Endothelial cell of umbilical vein (primary cell): Measurements from ENCODE around the gene CMTM3. TPM values are rescaled to one million over a fixed set of nuclear protein-coding genes. Genes with fewer than 3 reads are reported as not detected.

Source experiments
- BruUV-seq: library from RNA; stranded (reverse); fragments of 400-500 nt; replicated peaks from 2 replicates; lab custom pipeline; 2021; lab: Mats Ljungman, UMichigan
- CTCF ChIA-PET: fragments of 300-600, 350-600 bp; sonication (Branson Sonifier 250); formaldehyde crosslinking; loops from one replicate; lab custom pipeline; 2021; ENCODE audit warnings: antibody characterized with exemption, inconsistent platforms; lab: Charles Lee
- POLR2A ChIA-PET: fragments of 300-600, 350-600 bp; sonication (Branson Sonifier 250); formaldehyde crosslinking; loops from one replicate; lab custom pipeline; 2021; ENCODE audit warnings: antibody characterized with exemption, inconsistent platforms; lab: Charles Lee
- DNase-seq: peaks from one replicate; pipeline ENCODE4 v3.0.0-alpha.2; 2011; ENCODE audit warnings: low read depth, low spot score
- FAIRE-seq: peaks from 2 replicates; lab custom pipeline; 2011; peaks lifted over from hg19 to GRCh38; lab: Jason Lieb, UNC
- H2AFZ ChIP-seq: 2 replicates; pipeline ENCODE4 v1.6.0; 2012; ENCODE audit warnings: low read depth, low read length, control low read depth, inconsistent platforms
- H3K27ac ChIP-seq: 2 replicates; pipeline ENCODE4 v1.5.1; 2011; ENCODE audit warnings: low read depth, mild to moderate bottlenecking, control low read depth, low read length, moderate library complexity; ENCODE audit not compliant: insufficient read depth
- H3K27me3 ChIP-seq, 2 experiments: 2 replicates each; pipeline versions ENCODE4 v1.6.0 to v1.6.1; 2011; ENCODE audit warnings: low read length in 2 of 2, mixed read lengths in 1 of 2; ENCODE audit not compliant: control insufficient read depth in 2 of 2, insufficient read depth in 2 of 2
- H3K36me3 ChIP-seq, 2 experiments: 2 replicates in 1 of 2; 3 replicates in 1 of 2; pipeline ENCODE4 v1.5.1; 2011; ENCODE audit warnings: low read length in 2 of 2, mild to moderate bottlenecking in 1 of 2, moderate library complexity in 1 of 2; ENCODE audit not compliant: control insufficient read depth in 2 of 2, insufficient read depth in 2 of 2; ENCODE audit errors: extremely low read depth in 1 of 2
- H3K4me1 ChIP-seq: 3 replicates; pipeline ENCODE4 v1.5.1; 2011; ENCODE audit warnings: mild to moderate bottlenecking, low read length; ENCODE audit not compliant: control insufficient read depth, insufficient read depth; ENCODE audit errors: extremely low read depth
- H3K4me2 ChIP-seq: 2 replicates; pipeline ENCODE4 v1.6.1; 2011; ENCODE audit warnings: low read length, control low read depth, mixed read lengths; ENCODE audit not compliant: insufficient read depth
- H3K4me3 ChIP-seq, 3 experiments: fragments of 200-600 bp in 1 of 3; sonication (generic), shearing (Covaris generic) in 1 of 3; replicated peaks in 1 of 3; 2 replicates each; pipeline ENCODE4 v1.5.1; 2011 to 2016; ENCODE audit warnings: control low read depth in 3 of 3, low read length in 3 of 3, mild to moderate bottlenecking in 2 of 3, inconsistent platforms in 1 of 3, low read depth in 1 of 3, moderate library complexity in 1 of 3; ENCODE audit not compliant: insufficient read depth in 1 of 3
- H3K79me2 ChIP-seq: 2 replicates; pipeline ENCODE4 v1.6.0; 2012; ENCODE audit warnings: low read length, inconsistent platforms; ENCODE audit not compliant: control insufficient read depth, insufficient read depth
- H3K9ac ChIP-seq: replicated peaks from 2 replicates; pipeline ENCODE3; 2011; ENCODE audit warnings: low read length, control low read depth; ENCODE audit not compliant: insufficient read depth; ENCODE audit errors: extremely low read depth
- H3K9me1 ChIP-seq: replicated peaks from 3 replicates; pipeline ENCODE4 v1.6.0; 2011; ENCODE audit warnings: mild to moderate bottlenecking, low read length; ENCODE audit not compliant: control insufficient read depth, insufficient read depth; ENCODE audit errors: extremely low read depth
- H3K9me3 ChIP-seq: replicated peaks from 2 replicates; pipeline ENCODE4 v1.5.1; 2012; ENCODE audit warnings: low read length, inconsistent platforms; ENCODE audit not compliant: control insufficient read depth, insufficient read depth
- H4K20me1 ChIP-seq: replicated peaks from 2 replicates; pipeline ENCODE3; 2011; ENCODE audit warnings: mild to moderate bottlenecking, low read length; ENCODE audit not compliant: control insufficient read depth, insufficient read depth; ENCODE audit errors: extremely low read depth
- CTCF ChIP-seq, 2 donors: IDR thresholded peaks; 1 replicate in 1 of 2; 2 replicates in 1 of 2; pipeline ENCODE4 v1.5.1; 2011; ENCODE audit warnings: low read length in 2 of 2, mild to moderate bottlenecking in 2 of 2, moderate library complexity in 2 of 2, control low read depth in 1 of 2, inconsistent platforms in 1 of 2, low read depth in 1 of 2; ENCODE audit not compliant: insufficient read depth in 1 of 2; ENCODE audit errors: extremely low read depth in 1 of 2
- FOS ChIP-seq: IDR thresholded peaks from 2 replicates; pipeline ENCODE4 v1.6.1; 2011; ENCODE audit warnings: mild to moderate bottlenecking, low read length, moderate library complexity, borderline replicate concordance; ENCODE audit not compliant: insufficient read depth
- GATA2 ChIP-seq: IDR thresholded peaks from 2 replicates; pipeline ENCODE4 v1.7.0; 2011; ENCODE audit warnings: low read depth, mild to moderate bottlenecking, moderate library complexity, mixed read lengths, low read length; ENCODE audit not compliant: insufficient read length, insufficient read depth
- JUN ChIP-seq: IDR thresholded peaks from 2 replicates; pipeline ENCODE4 v1.6.1; 2011; ENCODE audit warnings: borderline replicate concordance, low read depth; ENCODE audit not compliant: insufficient read length, insufficient read depth
- MAX ChIP-seq: IDR thresholded peaks from 2 replicates; pipeline ENCODE4 v1.6.1; 2011; ENCODE audit not compliant: insufficient read depth, insufficient read length
- MYC ChIP-seq: IDR thresholded peaks from one replicate; pipeline ENCODE4 v1.6.1; 2011; ENCODE audit warnings: mild to moderate bottlenecking, low read depth, low read length
- dilution Hi-C: fragments of 300-500 bp; cut with MboI; formaldehyde crosslinking; loops from one replicate; pipeline ENCODE4 v1.15.0; 2019; ENCODE audit warnings: low sequenced_read_pairs; ENCODE audit not compliant: extremely low pct_ligation_motif_present
- intact Hi-C: fragments of 100-400 bp; cut with micrococcal nuclease; formaldehyde crosslinking; loops from one replicate; pipeline ENCODE4 v1.10.0; 2022
- polyA plus RNA-seq, 4 experiments: library from polyadenylated mRNA; depleted of rRNA in 3 of 4; stranded (reverse) in 3 of 4; unstranded in 1 of 4; fragments of >200 nt; gene quantifications; 2 replicates each; pipeline versions ENCODE4 v1.2.1 to v1.2.3, GENCODE V29; 2011 to 2012; ENCODE audit warnings: missing spikeins in 1 of 4
- total RNA-seq: library from RNA; stranded (reverse); gene quantifications from 2 replicates; pipeline ENCODE4 v1.2.3, GENCODE V29; 2021

CMTM3 gene
- total and polyA plus RNA-seq, 2 donors (not counting 3 experiments of a cell fraction or from before 2014, with no cell fraction given) = 83.6 to 86.2 TPM

- TF ChIP-seq JUN (no peak), MAX (no peak), MYC (no peak), GATA2 (no peak), FOS (no peak)
Observed at GRCh38 chr16:66562409-66562808, 42.1 kb upstream of the CMTM3 start.

DNA sequence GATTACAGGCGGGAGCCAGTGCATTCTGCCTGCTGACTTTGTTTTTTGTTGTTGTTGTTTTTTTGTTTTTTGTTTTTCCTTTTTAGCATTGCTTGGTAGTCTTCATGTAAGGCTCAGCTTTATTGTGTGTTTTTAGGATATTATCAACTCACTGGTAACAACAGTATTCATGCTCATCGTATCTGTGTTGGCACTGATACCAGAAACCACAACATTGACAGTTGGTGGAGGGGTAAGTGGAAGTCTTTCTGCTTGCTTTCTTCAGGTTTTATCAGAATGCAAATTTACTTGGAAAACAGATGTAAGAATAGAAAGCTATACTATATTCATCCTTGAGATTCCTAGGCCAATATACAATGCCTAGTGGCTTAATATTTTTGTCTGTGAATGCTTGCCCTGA is 41.5 kb upstream of the CMTM3 start:
- H3K79me2 ChIP-seq = peaks cover 28% of the 10 kb centered on the region
- peaks cover 4 to 19% of the 10 kb centered on the region in 2 experiments for H3K36me3 ChIP-seq
- H4K20me1 ChIP-seq = no peaks in the 10 kb centered on the region
- H3K4me1 ChIP-seq = peaks cover 20% of the 10 kb centered on the region
- dilution Hi-C loops (no loop called here), intact Hi-C loops (no loop called here)
- H3K9me3 ChIP-seq = no peaks in the 10 kb centered on the region
- no TSS peak for BruUV-seq
- no peak overlapping the region for H3K4me3 ChIP-seq
- ChIA-PET CTCF (interaction anchor here (1.1 to 3.1 kb wide), 9 partner anchors 9 to 51 kb away, joined by 3 to 15 read pairs (median 5); partner anchors contain the start of gene CKLF), POLR2A (no interaction called here)
- H3K9me1 ChIP-seq = no peaks in the 10 kb centered on the region
- TF ChIP-seq CTCF (IDR thresholded peaks at IDR 0.05; ENCODE audit: extremely low read depth in 1 of 2, insufficient read depth in 1 of 2, low read depth in 1 of 2, low read length in 2 of 2) (no peak), MAX (no peak), FOS (no peak)
- no peak for FAIRE-seq
- no peak overlapping the region for H3K9ac ChIP-seq
- H3K27me3 ChIP-seq = no peaks in the 10 kb centered on the region
- H3K4me2 ChIP-seq = no peak overlapping the region
- no peak overlapping the region for H3K27ac ChIP-seq
- no peak overlapping the region for H2AFZ ChIP-seq
- DNase-seq = no peak

More at GRCh38 chr16:66562409-66562808, 42.1 kb upstream of the CMTM3 start:
- DNase-seq = no peak
- no peaks in the 10 kb centered on the region for H3K9me1 ChIP-seq
- H4K20me1 ChIP-seq = no peaks in the 10 kb centered on the region
- ChIA-PET CTCF (interaction anchor here (1.1 to 2.7 kb wide), 9 partner anchors 10 to 306 kb away, joined by 3 to 13 read pairs (median 4); partner anchors contain the start of gene CKLF), POLR2A (no interaction called here)
- no peaks in the 10 kb centered on the region for H3K27me3 ChIP-seq
- H3K4me2 ChIP-seq = no peak overlapping the region
- no peak overlapping the region for H2AFZ ChIP-seq
- no peak overlapping the region for H3K4me3 ChIP-seq
- H3K36me3 ChIP-seq = peaks cover 4 to 19% of the 10 kb centered on the region in 2 experiments
- H3K9me3 ChIP-seq = no peaks in the 10 kb centered on the region
- H3K27ac ChIP-seq = no peak overlapping the region
- peaks cover 19% of the 10 kb centered on the region for H3K4me1 ChIP-seq
- intact Hi-C loops = no loop called here
- FAIRE-seq = no peak
- peaks cover 31% of the 10 kb centered on the region for H3K79me2 ChIP-seq
- H3K9ac ChIP-seq = no peak overlapping the region
- BruUV-seq = no TSS peak
- dilution Hi-C loops = no loop called here
